Caco-2 (cell line): Measurements from ENCODE around the gene MICA. TPM values are rescaled to one million over a fixed set of nuclear protein-coding genes. Genes with fewer than 3 reads are reported as not detected.
"Not testable (repeated sequence)": the region's sequence is repeated elsewhere in the genome, so short reads cannot be mapped to it uniquely, and the experiment has no call there.

Experiments
- BruUV-seq: library from RNA; stranded (reverse); fragments of 400-500 nt; replicated peaks from 2 replicates; lab custom pipeline; 2021; lab: Mats Ljungman, UMichigan
- CTCF ChIA-PET: fragments of 300-600 bp; sonication (Branson Sonifier 250); formaldehyde crosslinking; loops from one replicate; lab custom pipeline; 2022; ENCODE audit warnings: antibody characterized with exemption; lab: Charles Lee
- POLR2A ChIA-PET: fragments of 300-600 bp; sonication (Branson Sonifier 250); formaldehyde crosslinking; loops from one replicate; lab custom pipeline; 2022; ENCODE audit warnings: antibody characterized with exemption; lab: Charles Lee
- DNase-seq, 2 experiments: peaks; one replicate each; pipeline versions ENCODE4 v3.0.0 to v3.0.0-alpha.2; 2020 to 2022
- H3K27me3 ChIP-seq: replicated peaks from 2 replicates; pipeline ENCODE4 v1.6.0; 2011; ENCODE audit warnings: low read length; ENCODE audit not compliant: control insufficient read depth, insufficient read depth
- H3K36me3 ChIP-seq: 2 replicates; pipeline ENCODE4 v1.5.1; 2011; ENCODE audit warnings: low read length; ENCODE audit not compliant: control insufficient read depth, insufficient read depth
- H3K4me1 ChIP-seq: fragments of 250-450 bp; sonication (Bioruptor Pico); 2 replicates; pipeline ENCODE4 v1.5.1; 2020; ENCODE audit warnings: mild to moderate bottlenecking
- H3K4me3 ChIP-seq: 2 replicates; pipeline ENCODE4 v1.5.1; 2011; ENCODE audit warnings: low read depth, mild to moderate bottlenecking, control low read depth, low read length
- H3K9me3 ChIP-seq: fragments of 250-450 bp; sonication (Bioruptor Pico); 2 replicates; pipeline ENCODE4 v1.5.1; 2020; ENCODE audit warnings: mild to moderate bottlenecking, moderate library complexity
- H3K27ac Mint-ChIP-seq: one replicate; pipeline ENCODE4 v1.8.0; 2022; ENCODE audit warnings: mixed read lengths; ENCODE audit not compliant: unreplicated experiment
- H3K27me3 Mint-ChIP-seq: one replicate; pipeline ENCODE4 v1.8.0; 2022; ENCODE audit warnings: mixed read lengths; ENCODE audit not compliant: insufficient read depth, unreplicated experiment
- H3K36me3 Mint-ChIP-seq: one replicate; pipeline ENCODE4 v1.8.0; 2022; ENCODE audit warnings: mild to moderate bottlenecking, mixed read lengths; ENCODE audit not compliant: insufficient read depth, unreplicated experiment
- H3K4me1 Mint-ChIP-seq: one replicate; pipeline ENCODE4 v1.8.0; 2022; ENCODE audit warnings: low read depth, mixed read lengths; ENCODE audit not compliant: unreplicated experiment
- H3K4me3 Mint-ChIP-seq: one replicate; pipeline ENCODE4 v1.8.0; 2022; ENCODE audit warnings: mild to moderate bottlenecking, moderate library complexity, mixed read lengths; ENCODE audit not compliant: unreplicated experiment
- H3K9me3 Mint-ChIP-seq: one replicate; pipeline ENCODE4 v1.8.0; 2022; ENCODE audit warnings: mixed read lengths; ENCODE audit not compliant: unreplicated experiment
- intact Hi-C: fragments of 100-400 bp; cut with micrococcal nuclease; formaldehyde crosslinking; loops from one replicate; pipeline ENCODE4 v1.10.0; 2022; ENCODE audit not compliant: unreplicated experiment
- total RNA-seq: library from RNA; stranded (reverse); gene quantifications from 2 replicates; pipeline ENCODE4 v1.2.3, GENCODE V29; 2022
- TF ChIP-seq, protein P1 (sequence below), 2 experiments: fragments of 200-600 bp in 1 of 2; IDR thresholded peaks; 1 replicate in 1 of 2; 2 replicates in 1 of 2; pipeline versions ENCODE4 v1.5.1 to v1.8.0; 2011 to 2022; ENCODE audit warnings: antibody characterized with exemption in 1 of 2, control low read depth in 1 of 2, inconsistent platforms in 1 of 2, low read depth in 1 of 2, low read length in 1 of 2, mild to moderate bottlenecking in 1 of 2, moderate library complexity in 1 of 2; ENCODE audit not compliant: insufficient read depth in 1 of 2, severe bottlenecking in 1 of 2, unreplicated experiment in 1 of 2

MICA gene
- total RNA-seq, 1 experiment from 2014 or later, result 12.6 TPM

DNA sequence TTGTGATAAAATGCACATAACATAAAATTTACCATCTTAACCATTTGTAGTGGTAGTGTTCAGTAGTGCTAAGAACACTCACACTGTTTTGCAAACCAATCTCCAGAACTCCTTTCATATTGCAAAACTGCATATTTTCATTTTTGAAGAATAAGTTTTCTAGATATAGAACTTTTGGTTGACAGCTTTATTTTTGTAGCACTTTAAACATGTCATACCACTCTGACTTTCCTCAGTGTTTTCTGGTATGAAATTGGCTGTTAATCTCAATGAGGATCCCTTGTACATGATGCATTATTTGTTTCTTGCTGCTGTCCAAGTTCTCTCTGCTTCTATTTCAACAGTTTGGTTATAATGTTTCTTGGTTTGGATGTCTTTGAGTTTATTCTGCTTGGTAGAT is 49.5 kb downstream of the MICA start:
- POLR2A ChIA-PET, result no interaction called here
- H3K4me1 ChIP-seq, result no peaks in the 10 kb centered on the region
- H3K36me3 ChIP-seq, result no peaks in the 10 kb centered on the region
- TF ChIP-seq, protein P1, sequence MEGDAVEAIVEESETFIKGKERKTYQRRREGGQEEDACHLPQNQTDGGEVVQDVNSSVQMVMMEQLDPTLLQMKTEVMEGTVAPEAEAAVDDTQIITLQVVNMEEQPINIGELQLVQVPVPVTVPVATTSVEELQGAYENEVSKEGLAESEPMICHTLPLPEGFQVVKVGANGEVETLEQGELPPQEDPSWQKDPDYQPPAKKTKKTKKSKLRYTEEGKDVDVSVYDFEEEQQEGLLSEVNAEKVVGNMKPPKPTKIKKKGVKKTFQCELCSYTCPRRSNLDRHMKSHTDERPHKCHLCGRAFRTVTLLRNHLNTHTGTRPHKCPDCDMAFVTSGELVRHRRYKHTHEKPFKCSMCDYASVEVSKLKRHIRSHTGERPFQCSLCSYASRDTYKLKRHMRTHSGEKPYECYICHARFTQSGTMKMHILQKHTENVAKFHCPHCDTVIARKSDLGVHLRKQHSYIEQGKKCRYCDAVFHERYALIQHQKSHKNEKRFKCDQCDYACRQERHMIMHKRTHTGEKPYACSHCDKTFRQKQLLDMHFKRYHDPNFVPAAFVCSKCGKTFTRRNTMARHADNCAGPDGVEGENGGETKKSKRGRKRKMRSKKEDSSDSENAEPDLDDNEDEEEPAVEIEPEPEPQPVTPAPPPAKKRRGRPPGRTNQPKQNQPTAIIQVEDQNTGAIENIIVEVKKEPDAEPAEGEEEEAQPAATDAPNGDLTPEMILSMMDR (IDR thresholded peaks at IDR 0.05; ENCODE audit: insufficient read depth in 1 of 2, low read depth in 1 of 2, low read length in 1 of 2, severe bottlenecking in 1 of 2, unreplicated experiment in 1 of 2), result no peak
- no peak overlapping the region for H3K4me3 ChIP-seq
- CTCF ChIA-PET, result no interaction called here
- H3K9me3 ChIP-seq, result no peaks in the 10 kb centered on the region; the same call in 1 of the 2 replicates
- no peak for DNase-seq
- intact Hi-C loops, result no loop called here
- Mint-ChIP-seq H3K9me3 (peaks cover 10% of the 10 kb centered on the region), H3K4me3 (no peak overlapping the region), H3K36me3 (no peaks in the 10 kb centered on the region), H3K27ac (no peak overlapping the region), H3K4me1 (no peaks in the 10 kb centered on the region), H3K27me3 (no peaks in the 10 kb centered on the region)
- no TSS peak for BruUV-seq
- no peaks in the 10 kb centered on the region for H3K27me3 ChIP-seq

DNA sequence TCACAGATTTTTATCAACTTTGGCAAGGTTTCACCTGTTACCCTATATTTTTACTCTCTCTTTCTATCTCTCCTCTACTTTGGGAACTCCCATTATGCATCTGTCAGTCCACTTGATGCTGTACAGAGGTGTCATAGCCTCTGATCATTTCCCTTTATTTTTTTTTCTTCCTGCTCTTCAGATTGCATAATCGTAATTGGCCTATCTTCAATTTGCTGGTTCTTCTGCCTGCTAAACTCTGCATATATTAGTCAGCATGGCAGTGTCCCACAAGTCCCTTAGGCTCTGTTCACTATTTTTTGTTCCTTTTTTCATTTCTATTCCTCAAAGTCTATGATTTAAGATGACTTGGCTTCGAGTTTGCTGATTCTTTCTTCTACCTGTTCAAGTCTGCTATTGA is 49.9 kb downstream of the MICA start:
- CTCF ChIA-PET, result no interaction called here
- Mint-ChIP-seq H3K27me3 (no peaks in the 10 kb centered on the region), H3K4me3 (no peak overlapping the region), H3K4me1 (no peaks in the 10 kb centered on the region), H3K9me3 (peaks cover 10% of the 10 kb centered on the region), H3K27ac (no peak overlapping the region), H3K36me3 (no peaks in the 10 kb centered on the region)
- no peak for DNase-seq
- no peaks in the 10 kb centered on the region for H3K4me1 ChIP-seq
- intact Hi-C loops, result no loop called here
- TF ChIP-seq, protein P1 (IDR thresholded peaks at IDR 0.05; ENCODE audit: insufficient read depth in 1 of 2, low read depth in 1 of 2, low read length in 1 of 2, severe bottlenecking in 1 of 2, unreplicated experiment in 1 of 2), result no peak
- H3K27me3 ChIP-seq, result no peaks in the 10 kb centered on the region
- no TSS peak for BruUV-seq
- H3K9me3 ChIP-seq, result no peaks in the 10 kb centered on the region; the same call in 1 of the 2 replicates
- no peaks in the 10 kb centered on the region for H3K36me3 ChIP-seq
- POLR2A ChIA-PET, result no interaction called here
- no peak overlapping the region for H3K4me3 ChIP-seq

DNA sequence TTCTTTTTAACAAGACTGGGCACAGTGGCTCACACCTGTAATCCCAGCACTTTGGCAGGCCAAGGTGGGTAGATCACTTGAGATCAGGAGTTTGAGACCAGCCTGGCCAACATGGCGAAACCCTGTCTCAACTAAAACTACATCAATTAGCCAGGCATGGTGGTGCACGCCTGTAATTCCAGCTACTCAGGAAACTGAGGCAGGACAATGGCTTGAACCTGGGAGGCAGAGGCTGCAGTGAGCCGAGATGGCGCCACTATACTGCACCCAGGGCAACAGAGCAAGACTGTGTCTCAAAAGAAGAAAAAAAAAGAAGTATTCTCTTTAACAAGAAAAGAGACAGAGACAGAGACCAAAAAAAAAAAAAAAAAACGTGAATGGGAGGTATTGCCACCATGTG is 56.5 kb downstream of the MICA start:
- POLR2A ChIA-PET, H3K9me3 Mint-ChIP-seq: not testable (repeated sequence)

More for the DNA sequence above, 56.5 kb downstream of the MICA start:
- H3K4me3 ChIP-seq, CTCF ChIA-PET, DNase-seq, H3K4me1 ChIP-seq, H3K36me3 ChIP-seq, H3K4me3 Mint-ChIP-seq, intact Hi-C loops, H3K27me3 Mint-ChIP-seq, H3K27ac Mint-ChIP-seq, H3K9me3 ChIP-seq, BruUV-seq, H3K27me3 ChIP-seq, H3K4me1 Mint-ChIP-seq: not testable (repeated sequence)
- peaks cover 10% of the 10 kb centered on the region for H3K36me3 Mint-ChIP-seq
